K562 (cell line): Measurements from ENCODE around the gene PLXNA2.

Source experiments
- ATF4 ChIP-seq: fragments of 450-650 bp; formaldehyde crosslinking; IDR thresholded peaks from 2 replicates; pipeline ENCODE4 v1.4.0; 2022; ENCODE audit warnings: mild to moderate bottlenecking, moderate library complexity
- CEBPZ ChIP-seq: fragments of 150-350 bp; IDR thresholded peaks from 2 replicates; pipeline ENCODE4 v1.6.1; 2014; ENCODE audit warnings: low read depth, mild to moderate bottlenecking, low read length, borderline replicate concordance
- CHD1 ChIP-seq: fragments of 200-600 bp; sonication (generic); IDR thresholded peaks from one replicate; pipeline ENCODE4 v1.6.1; 2012; ENCODE audit warnings: mild to moderate bottlenecking, moderate library complexity, low read length, inconsistent platforms
- CTCF ChIP-seq, 3 experiments: IDR thresholded peaks in 2 of 3; conservative IDR thresholded peaks in 1 of 3; 2 replicates each; pipeline ENCODE4 v1.5.1; 2011 to 2012; ENCODE audit warnings: low read length in 3 of 3, mild to moderate bottlenecking in 3 of 3, control low read depth in 2 of 3, improper control_type of control experiment in 1 of 3, inconsistent platforms in 1 of 3, low read depth in 1 of 3, mixed read lengths in 1 of 3, moderate library complexity in 1 of 3; ENCODE audit not compliant: insufficient read depth in 2 of 3
- EP300 ChIP-seq: IDR thresholded peaks from 2 replicates; pipeline ENCODE4 v1.6.1; 2012; ENCODE audit warnings: low read length, improper control_type of control experiment
- FOXM1 ChIP-seq, 2 experiments: fragments of 450-650 bp in 1 of 2; sonication (generic) in 1 of 2; formaldehyde crosslinking in 1 of 2; IDR thresholded peaks; 2 replicates each; pipeline versions ENCODE4 v1.6.1 to v1.9.0; 2017 to 2022; ENCODE audit warnings: low read depth in 2 of 2, mild to moderate bottlenecking in 2 of 2, missing genetic modification reagents in 1 of 2, moderate library complexity in 1 of 2
- IRF2 ChIP-seq: sonication (generic); formaldehyde crosslinking; IDR thresholded peaks from 2 replicates; pipeline ENCODE4 v1.8.1; 2022; ENCODE audit warnings: mild to moderate bottlenecking, missing genetic modification reagents
- SETDB1 ChIP-seq: IDR thresholded peaks from one replicate; pipeline ENCODE4 v1.6.1; 2012; ENCODE audit warnings: low read length, control low read depth, inconsistent platforms
- THAP7 ChIP-seq: fragments of 250-450 bp; sonication (Bioruptor Pico); IDR thresholded peaks from 2 replicates; pipeline ENCODE4 v1.5.0; 2021
- ZBED1 ChIP-seq: IDR thresholded peaks from 2 replicates; pipeline ENCODE4 v1.6.1; 2014
- ZNF133 ChIP-seq: fragments of 250-450 bp; sonication (Bioruptor Pico); IDR thresholded peaks from 2 replicates; pipeline ENCODE4 v1.4.0; 2020; ENCODE audit warnings: mild to moderate bottlenecking
- ZNF146 ChIP-seq: IDR thresholded peaks from one replicate; pipeline ENCODE4 v1.6.1; 2018; ENCODE audit warnings: missing compliant biosample characterization; ENCODE audit not compliant: unreplicated experiment

GRCh38 chr1:208209896-208210589 lies 34.1 kb downstream of the PLXNA2 start:
- TF ChIP-seq CTCF (IDR thresholded peaks at IDR 0.05 in 2 of 3, conservative IDR thresholded peaks at IDR 0.05 in 1 of 3; ENCODE audit: insufficient read depth in 2 of 3, low read depth in 1 of 3, low read length in 3 of 3) (no peak), THAP7 (no peak), CEBPZ (no peak), EP300 (no peak), SETDB1 (no peak), FOXM1 (IDR thresholded peaks at IDR 0.05; ENCODE audit: low read depth) (no peak), FOXM1 (CRISPR knock-in tag; IDR thresholded peaks at IDR 0.05; ENCODE audit: low read depth) (no peak), IRF2 (CRISPR knock-in tag) (no peak), ZBED1 (no peak), CHD1 (no peak), ZNF146 (CRISPR knock-in tag) (no peak), ZNF133 (CRISPR knock-in tag) (no peak), ATF4 (CRISPR knock-in tag) (no peak)
